Measurements from ENCODE around the gene MARCHF2.

GRCh38 chr19:8388612-8388958, 24.5 kb upstream of the MARCHF2 start:
- TF ChIP-seq, protein P1, sequence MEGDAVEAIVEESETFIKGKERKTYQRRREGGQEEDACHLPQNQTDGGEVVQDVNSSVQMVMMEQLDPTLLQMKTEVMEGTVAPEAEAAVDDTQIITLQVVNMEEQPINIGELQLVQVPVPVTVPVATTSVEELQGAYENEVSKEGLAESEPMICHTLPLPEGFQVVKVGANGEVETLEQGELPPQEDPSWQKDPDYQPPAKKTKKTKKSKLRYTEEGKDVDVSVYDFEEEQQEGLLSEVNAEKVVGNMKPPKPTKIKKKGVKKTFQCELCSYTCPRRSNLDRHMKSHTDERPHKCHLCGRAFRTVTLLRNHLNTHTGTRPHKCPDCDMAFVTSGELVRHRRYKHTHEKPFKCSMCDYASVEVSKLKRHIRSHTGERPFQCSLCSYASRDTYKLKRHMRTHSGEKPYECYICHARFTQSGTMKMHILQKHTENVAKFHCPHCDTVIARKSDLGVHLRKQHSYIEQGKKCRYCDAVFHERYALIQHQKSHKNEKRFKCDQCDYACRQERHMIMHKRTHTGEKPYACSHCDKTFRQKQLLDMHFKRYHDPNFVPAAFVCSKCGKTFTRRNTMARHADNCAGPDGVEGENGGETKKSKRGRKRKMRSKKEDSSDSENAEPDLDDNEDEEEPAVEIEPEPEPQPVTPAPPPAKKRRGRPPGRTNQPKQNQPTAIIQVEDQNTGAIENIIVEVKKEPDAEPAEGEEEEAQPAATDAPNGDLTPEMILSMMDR (IDR thresholded peaks at IDR 0.05; ENCODE audit: poor library complexity, severe bottlenecking): no peak
- no peak for TF ChIP-seq EP300 (conservative IDR thresholded peaks at IDR 0.05; ENCODE audit: poor library complexity, severe bottlenecking)

Data from neural cell (in vitro differentiated cells).